Gastroesophageal sphincter (tissue), 4 donors: ENCODE data around the gene BIRC6. TPM values are rescaled to one million over a fixed set of nuclear protein-coding genes. Genes with fewer than 3 reads are reported as not detected.

Experiments
- ATAC-seq: fragments of 150-250 bp; one replicate; pipeline ENCODE4 v1.9.1; 2016; ENCODE audit warnings: mild to moderate bottlenecking, moderate library complexity
- H3K27ac ChIP-seq, 4 donors: fragments of 200-600 bp; sonication (generic) in 3 of 4; 1 replicate in 3 of 4; 2 replicates in 1 of 4; pipeline ENCODE4 v1.5.1; 2016 to 2019
- H3K27me3 ChIP-seq: fragments of 200-600 bp; sonication (generic); one replicate; pipeline ENCODE4 v1.5.1; 2019
- H3K36me3 ChIP-seq, 2 donors: fragments of 200-600 bp; sonication (generic); one replicate each; pipeline ENCODE4 v1.5.1; 2019; ENCODE audit warnings: control low read depth in 1 of 2
- H3K4me1 ChIP-seq, 3 donors: fragments of 200-600 bp; sonication (generic); 1 replicate in 2 of 3; 2 replicates in 1 of 3; pipeline ENCODE4 v1.5.1; 2016 to 2019; ENCODE audit warnings: control low read depth in 2 of 3
- H3K4me3 ChIP-seq, 2 donors: fragments of 200-600 bp; sonication (generic); one replicate each; pipeline ENCODE4 v1.5.1; 2019; ENCODE audit warnings: mild to moderate bottlenecking in 1 of 2, moderate library complexity in 1 of 2
- H3K9me3 ChIP-seq, 3 donors: fragments of 200-600 bp; sonication (generic); one replicate each; pipeline ENCODE4 v1.5.1; 2017 to 2019; ENCODE audit warnings: control low read depth in 2 of 3
- EP300 ChIP-seq: sonication (generic); formaldehyde crosslinking; IDR thresholded peaks from one replicate; pipeline ENCODE4 v1.6.1; 2017; ENCODE audit warnings: antibody characterized with exemption, mild to moderate bottlenecking
- POLR2A ChIP-seq, 2 donors: fragments of 450-650 bp; IDR thresholded peaks; one replicate each; pipeline ENCODE4 v1.6.1; 2017; ENCODE audit warnings: antibody characterized with exemption in 2 of 2, mild to moderate bottlenecking in 2 of 2, moderate library complexity in 1 of 2
- POLR2AphosphoS5 ChIP-seq: sonication (generic); formaldehyde crosslinking; IDR thresholded peaks from one replicate; pipeline ENCODE4 v1.6.1; 2017; ENCODE audit warnings: antibody characterized with exemption
- WGBS, 2 donors: methylation state at CpG; one replicate each; pipeline ENCODE4 v1.1.5; 2018; ENCODE audit warnings: low coverage in 1 of 2; 5-methylcytosine and 5-hydroxymethylcytosine counted together
- total RNA-seq, 4 donors: library from RNA; depleted of rRNA; stranded (reverse); fragments of >200 nt; gene quantifications; one replicate each; pipeline ENCODE4 v1.1.0, GENCODE V29; 2016
- TF ChIP-seq, protein P1 (sequence below), 4 experiments: fragments of 200-600 bp in 2 of 4; fragments of 450-650 bp in 2 of 4; sonication (generic) in 1 of 4; IDR thresholded peaks; one replicate each; pipeline ENCODE4 v1.5.1; 2017 to 2019; ENCODE audit warnings: antibody characterized with exemption in 4 of 4, mild to moderate bottlenecking in 2 of 4, moderate library complexity in 2 of 4

The BIRC6 gene
- total RNA-seq, 4 donors from 2014 or later: 69.5 to 168 (median 92.7) TPM

- WGBS, 2 donors: 41 to 53% methylated on average over 2 of the region's 2 CpGs
- Histone ChIP-seq H3K4me1 (peaks cover 0 to 11% (median 0%) of the 10 kb centered on the region in 3 donors), H3K36me3 (peaks cover 0 to 13% of the 10 kb centered on the region in 2 donors), H3K27me3 (no peaks in the 10 kb centered on the region), H3K9me3 (no peaks in the 10 kb centered on the region), H3K4me3 (no peak overlapping the region), H3K27ac (no peak overlapping the region)
- ATAC-seq: no peak
- TF ChIP-seq, protein P1, sequence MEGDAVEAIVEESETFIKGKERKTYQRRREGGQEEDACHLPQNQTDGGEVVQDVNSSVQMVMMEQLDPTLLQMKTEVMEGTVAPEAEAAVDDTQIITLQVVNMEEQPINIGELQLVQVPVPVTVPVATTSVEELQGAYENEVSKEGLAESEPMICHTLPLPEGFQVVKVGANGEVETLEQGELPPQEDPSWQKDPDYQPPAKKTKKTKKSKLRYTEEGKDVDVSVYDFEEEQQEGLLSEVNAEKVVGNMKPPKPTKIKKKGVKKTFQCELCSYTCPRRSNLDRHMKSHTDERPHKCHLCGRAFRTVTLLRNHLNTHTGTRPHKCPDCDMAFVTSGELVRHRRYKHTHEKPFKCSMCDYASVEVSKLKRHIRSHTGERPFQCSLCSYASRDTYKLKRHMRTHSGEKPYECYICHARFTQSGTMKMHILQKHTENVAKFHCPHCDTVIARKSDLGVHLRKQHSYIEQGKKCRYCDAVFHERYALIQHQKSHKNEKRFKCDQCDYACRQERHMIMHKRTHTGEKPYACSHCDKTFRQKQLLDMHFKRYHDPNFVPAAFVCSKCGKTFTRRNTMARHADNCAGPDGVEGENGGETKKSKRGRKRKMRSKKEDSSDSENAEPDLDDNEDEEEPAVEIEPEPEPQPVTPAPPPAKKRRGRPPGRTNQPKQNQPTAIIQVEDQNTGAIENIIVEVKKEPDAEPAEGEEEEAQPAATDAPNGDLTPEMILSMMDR (IDR thresholded peaks at IDR 0.05): peak; percentile 65 to 75 (median 68)
- TF ChIP-seq EP300 (no peak), POLR2AphosphoS5 (no peak)
Measured at GRCh38 chr2:32553829-32554432, 197.1 kb downstream of the BIRC6 start.

- no peaks in the 10 kb centered on the region for H3K27me3 ChIP-seq
- peaks cover 0 to 16% (median 0%) of the 10 kb centered on the region in 3 donors for H3K4me1 ChIP-seq
- H3K4me3 ChIP-seq: no peak overlapping the region
- H3K36me3 ChIP-seq: peaks cover 0 to 19% of the 10 kb centered on the region in 2 donors
- H3K9me3 ChIP-seq: no peaks in the 10 kb centered on the region
- TF ChIP-seq, protein P1 (IDR thresholded peaks at IDR 0.05): no peak
- TF ChIP-seq EP300: no peak
- no peak for TF ChIP-seq POLR2AphosphoS5
- TF ChIP-seq POLR2A (IDR thresholded peaks at IDR 0.05): no peak
- 79 to 81% methylated on average over 2 of the region's 2 CpGs for WGBS, 2 donors
- H3K27ac ChIP-seq: peak overlapping the region in 1 of 4 donors; percentile 29
- ATAC-seq: no peak
Measured at GRCh38 chr2:32558492-32558891, 201.7 kb downstream of the BIRC6 start.

DNA sequence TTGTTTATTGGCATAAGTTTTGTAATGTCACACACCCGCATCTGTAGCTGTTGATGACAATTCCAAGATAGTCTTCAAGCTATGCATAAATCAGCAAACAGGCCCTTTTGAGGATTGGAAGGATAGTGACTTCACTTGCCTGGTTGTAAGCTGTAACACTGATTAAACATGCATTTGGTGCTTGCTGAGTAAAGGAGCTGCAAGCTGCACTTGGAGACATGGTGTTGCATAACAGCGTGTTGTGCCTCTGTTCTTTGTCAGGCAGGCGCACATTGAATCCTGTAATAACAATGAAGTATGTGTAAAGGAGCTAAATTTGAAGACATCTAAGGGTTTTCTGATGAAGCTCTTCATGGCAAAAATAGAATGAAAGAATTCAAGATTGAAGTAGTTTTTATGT lies 202.3 kb downstream of the BIRC6 start:
- Histone ChIP-seq H3K36me3 (peaks cover 0 to 25% of the 10 kb centered on the region in 2 donors), H3K27ac (peak overlapping the region in 1 of 4 donors; percentile 29), H3K4me1 (peaks cover 0 to 13% (median 0%) of the 10 kb centered on the region in 3 donors), H3K4me3 (no peak overlapping the region), H3K9me3 (no peaks in the 10 kb centered on the region), H3K27me3 (no peaks in the 10 kb centered on the region)
- ATAC-seq: peak; percentile 69
- TF ChIP-seq POLR2AphosphoS5: peak; percentile 39
- TF ChIP-seq POLR2A (IDR thresholded peaks at IDR 0.05): no peak
- WGBS, 2 donors: 25 to 53% methylated on average over 3 of the region's 3 CpGs

DNA sequence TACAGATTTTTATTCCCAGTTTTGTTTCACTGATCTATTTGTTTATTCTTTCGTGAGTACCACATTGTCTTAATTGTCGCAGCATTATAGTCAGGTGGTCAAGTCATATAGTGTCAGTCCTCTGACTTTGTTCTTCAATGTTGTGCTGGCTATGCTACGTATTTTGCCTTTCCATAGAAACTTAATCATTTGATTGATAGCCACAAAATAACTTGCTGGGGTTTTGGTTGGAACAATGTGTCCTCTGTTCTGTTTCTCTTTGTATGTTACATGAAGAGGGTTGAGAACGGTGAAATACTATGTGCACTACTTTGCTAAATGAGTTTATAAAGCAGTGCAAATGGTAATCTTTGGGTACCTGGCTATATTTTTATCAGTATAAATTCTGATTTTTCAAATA lies 206.1 kb downstream of the BIRC6 start:
- H3K9me3 ChIP-seq: peaks cover 0 to 12% (median 0%) of the 10 kb centered on the region in 3 donors
- ATAC-seq: no peak
- peaks cover 0 to 13% (median 0%) of the 10 kb centered on the region in 3 donors for H3K4me1 ChIP-seq
- H3K4me3 ChIP-seq: no peak overlapping the region
- no peak for TF ChIP-seq POLR2A (IDR thresholded peaks at IDR 0.05)
- 72 to 86% methylated on average over 4 of the region's 4 CpGs for WGBS, 2 donors
- H3K27ac ChIP-seq: no peak overlapping the region
- H3K27me3 ChIP-seq: no peaks in the 10 kb centered on the region
- peaks cover 0 to 46% of the 10 kb centered on the region in 2 donors for H3K36me3 ChIP-seq

DNA sequence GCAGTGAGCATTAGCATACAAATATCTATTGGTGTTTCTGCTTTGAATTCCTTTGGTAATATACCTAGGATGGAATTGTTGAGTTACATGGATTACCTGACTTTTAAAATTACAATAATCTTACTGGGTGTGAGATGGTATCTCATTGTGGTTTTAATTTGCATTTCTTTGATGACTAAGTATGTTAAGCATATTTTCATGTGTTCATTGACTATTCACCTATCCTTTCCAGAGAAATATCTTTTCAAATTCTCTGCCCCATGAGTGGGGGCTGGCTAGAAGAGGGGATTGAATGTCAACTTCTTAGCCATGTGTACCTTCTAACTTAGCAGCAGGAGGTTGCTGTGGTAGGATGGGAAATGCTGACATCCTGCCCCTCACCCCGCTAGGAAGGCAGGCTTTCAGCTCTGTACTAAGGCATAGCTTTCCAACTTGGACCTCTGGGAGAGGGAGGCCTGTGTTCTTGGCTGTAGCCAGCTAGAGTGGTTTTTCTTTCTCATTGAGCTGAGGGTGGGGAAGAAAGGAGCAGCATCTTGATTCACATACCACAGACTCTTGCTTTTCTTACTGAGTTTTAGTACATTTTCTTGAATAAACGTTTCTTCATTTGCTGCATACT lies 207.7 kb downstream of the BIRC6 start:
- no peak overlapping the region for H3K4me3 ChIP-seq
- peaks cover 0 to 12% (median 0%) of the 10 kb centered on the region in 3 donors for H3K9me3 ChIP-seq
- ATAC-seq: no peak
- H3K27me3 ChIP-seq: no peaks in the 10 kb centered on the region
- WGBS, 2 donors: 75 to 86% methylated on average over 1 to 2 of the region's 2 CpGs
- no peak overlapping the region for H3K27ac ChIP-seq
- TF ChIP-seq, protein P1 (IDR thresholded peaks at IDR 0.05): no peak
- TF ChIP-seq EP300 (no peak), POLR2AphosphoS5 (no peak), POLR2A (IDR thresholded peaks at IDR 0.05) (no peak)
- H3K36me3 ChIP-seq: peaks cover 0 to 60% of the 10 kb centered on the region in 2 donors
- no peaks in the 10 kb centered on the region for H3K4me1 ChIP-seq

DNA sequence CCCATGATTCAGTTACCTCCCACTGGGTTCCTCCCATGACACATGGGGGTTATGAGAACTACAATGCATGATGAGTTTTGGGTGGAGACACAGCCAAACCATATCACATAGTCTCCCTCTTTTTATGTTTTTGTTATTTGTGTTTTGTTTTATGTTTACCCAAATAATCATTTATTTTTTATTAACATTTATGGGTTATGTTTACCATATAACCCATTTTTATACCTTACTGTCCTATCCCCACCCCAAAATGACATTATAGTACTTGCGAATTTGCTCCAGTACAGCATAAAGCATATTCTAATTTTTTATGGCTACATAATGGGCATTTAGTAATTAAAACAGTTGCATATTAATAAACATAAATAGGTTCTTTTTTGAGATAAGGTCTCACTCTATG lies 209.1 kb downstream of the BIRC6 start:
- H3K4me1 ChIP-seq: no peaks in the 10 kb centered on the region
- H3K4me3 ChIP-seq: no peak overlapping the region
- peaks cover 0 to 55% of the 10 kb centered on the region in 2 donors for H3K36me3 ChIP-seq
- peaks cover 0 to 12% (median 0%) of the 10 kb centered on the region in 3 donors for H3K9me3 ChIP-seq
- no peaks in the 10 kb centered on the region for H3K27me3 ChIP-seq
- TF ChIP-seq EP300 (no peak), POLR2AphosphoS5 (no peak), POLR2A (IDR thresholded peaks at IDR 0.05) (no peak)
- TF ChIP-seq, protein P1 (IDR thresholded peaks at IDR 0.05): no peak
- WGBS, 2 donors: 100% methylated on average over 1 of the region's 1 CpG
- H3K27ac ChIP-seq: no peak overlapping the region
- ATAC-seq: no peak
